ENCODE data around the gene ASRGL1.
A peak's percentile ranks its signal among the peaks of the same experiment; 100 is the strongest.
"Not testable (repeated sequence)": the region's sequence is repeated elsewhere in the genome, so short reads cannot be mapped to it uniquely, and the experiment has no call there.

- TF ChIP-seq CTCF (IDR thresholded peaks at IDR 0.05), result peak; percentile 45 to 58 (median 52)
- not testable (repeated sequence) for TF ChIP-seq POLR2A (IDR thresholded peaks at IDR 0.05)
Observed at GRCh38 chr11:62378459-62379063, 41.3 kb downstream of the ASRGL1 start.

All from uterus (tissue), 2 donors.